GM12873 (cell line): Measurements from ENCODE around the gene NRG3.

ENCODE experiments used
- CTCF ChIP-seq: IDR thresholded peaks from 2 replicates; pipeline ENCODE4 v1.5.1; 2012; ENCODE audit warnings: low read depth, mild to moderate bottlenecking, moderate library complexity, low read length, control low read depth; ENCODE audit not compliant: insufficient read depth; ENCODE audit errors: missing control alignments

Gene NRG3

DNA sequence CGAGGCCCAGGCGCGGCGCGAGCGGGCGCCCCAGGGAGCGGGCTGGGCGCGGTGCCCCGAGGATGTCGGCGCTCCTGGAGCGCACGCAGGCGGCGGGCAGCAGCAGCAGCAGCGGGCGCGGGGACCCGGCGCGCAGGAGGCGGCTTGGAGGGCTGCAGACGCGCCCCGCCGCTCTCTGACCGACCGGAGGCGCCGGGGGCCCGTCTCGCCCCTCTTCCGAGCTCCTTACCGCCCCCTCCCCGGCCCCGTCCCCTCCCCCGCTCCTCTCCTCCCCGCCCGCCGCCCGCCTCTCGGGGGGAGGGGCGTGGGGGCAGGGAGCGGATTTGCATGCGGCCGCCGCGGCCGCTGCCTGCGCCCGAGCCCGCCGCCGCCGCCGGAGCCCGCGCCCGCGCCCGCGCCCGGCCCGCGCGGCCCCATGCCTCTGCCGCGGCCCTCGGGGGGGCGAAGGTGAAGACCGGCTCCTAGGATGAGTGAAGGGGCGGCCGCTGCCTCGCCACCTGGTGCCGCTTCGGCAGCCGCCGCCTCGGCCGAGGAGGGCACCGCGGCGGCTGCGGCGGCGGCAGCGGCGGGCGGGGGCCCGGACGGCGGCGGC is at the start of gene NRG3:
TSS of gene NRG3 (plus strand) at position 320 of the 592 bp plus-strand sequence.
- TF ChIP-seq CTCF: no peak

DNA sequence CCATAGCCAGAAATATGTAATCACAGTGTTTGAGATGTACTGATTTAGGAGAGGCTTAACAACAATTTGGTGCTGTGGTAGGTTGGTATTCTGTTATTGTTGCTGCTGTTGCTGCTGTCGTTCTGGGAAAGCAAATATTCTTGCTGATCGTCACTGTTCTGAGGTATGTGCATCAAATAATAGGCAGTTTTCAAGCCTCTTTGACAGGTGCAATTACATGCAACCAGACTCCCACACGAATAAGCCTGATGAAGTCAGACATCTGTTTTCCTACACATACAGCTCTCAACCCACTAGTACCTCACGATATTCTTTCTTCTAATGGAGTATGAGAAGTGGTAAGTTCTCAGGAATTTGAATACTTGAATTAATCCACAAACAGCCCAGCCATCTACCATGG is 46.7 kb upstream of the NRG3 start:
- TF ChIP-seq CTCF: no peak

DNA sequence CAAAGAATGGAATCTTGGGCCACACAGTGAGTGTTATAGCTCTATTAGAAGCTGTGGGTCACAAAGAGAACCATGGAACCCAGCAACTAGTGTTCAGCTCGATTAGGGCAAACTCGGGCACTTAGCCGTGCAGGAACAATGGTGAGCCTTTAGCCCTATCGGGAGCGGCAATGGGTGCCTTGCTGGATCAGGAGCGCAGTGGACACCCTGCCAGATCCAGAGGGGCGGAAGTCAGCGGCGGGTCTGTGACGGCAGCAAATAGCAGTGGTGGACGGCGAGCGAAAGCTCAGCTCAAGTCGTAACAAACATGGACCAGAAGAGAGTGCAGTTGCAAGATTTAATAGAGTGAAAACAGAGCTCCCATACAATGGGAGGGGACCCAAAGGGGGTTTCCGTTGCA is 43.9 kb upstream of the NRG3 start:
- TF ChIP-seq CTCF: no peak

- peak; percentile 10 for TF ChIP-seq CTCF
Measured at GRCh38 chr10:81838950-81839349, 36.0 kb upstream of the NRG3 start.

- no peak for TF ChIP-seq CTCF
Measured at GRCh38 chr10:81843042-81843441, 32.0 kb upstream of the NRG3 start.

DNA sequence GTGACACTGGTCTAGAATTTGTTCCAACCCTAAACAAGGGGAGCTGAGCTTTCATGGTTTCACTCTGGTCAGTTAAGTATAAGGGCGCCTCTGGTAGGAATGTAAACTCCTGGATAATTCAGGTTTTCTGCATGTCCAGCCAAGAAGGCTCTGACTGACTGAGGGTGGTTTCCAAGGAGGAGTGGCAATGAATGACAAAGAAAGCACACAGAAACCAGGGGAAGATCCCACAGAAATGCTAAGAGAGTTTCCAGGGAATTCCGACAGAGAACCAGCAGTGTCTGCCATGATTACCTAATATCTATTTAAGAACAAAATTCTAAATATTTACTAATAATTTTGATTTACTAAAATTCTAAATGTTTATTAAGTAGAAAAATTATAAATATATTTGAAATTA is 27.3 kb upstream of the NRG3 start:
- TF ChIP-seq CTCF: no peak

DNA sequence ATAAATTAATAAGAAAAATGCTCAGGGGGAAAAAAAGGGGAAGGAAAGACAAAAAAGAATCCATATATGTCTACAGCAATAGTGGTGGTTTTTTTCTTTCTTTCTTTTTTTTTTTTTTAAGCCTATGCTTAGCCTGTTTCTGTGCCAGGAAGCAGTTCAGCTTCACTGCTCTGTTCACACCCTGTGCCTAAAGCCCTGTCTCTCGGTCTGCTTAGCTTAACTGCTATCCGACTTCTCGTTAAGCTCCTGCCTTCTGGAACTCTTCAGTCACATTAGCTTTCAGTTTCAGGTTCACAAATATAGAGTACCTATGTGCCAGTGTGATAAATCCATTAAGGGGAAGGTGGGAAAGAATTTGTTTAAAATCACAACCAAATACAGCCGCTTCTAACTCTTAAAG is 26.5 kb upstream of the NRG3 start:
- TF ChIP-seq CTCF: no peak
